ENCODE measurements around the gene MRPS31.

DNA sequence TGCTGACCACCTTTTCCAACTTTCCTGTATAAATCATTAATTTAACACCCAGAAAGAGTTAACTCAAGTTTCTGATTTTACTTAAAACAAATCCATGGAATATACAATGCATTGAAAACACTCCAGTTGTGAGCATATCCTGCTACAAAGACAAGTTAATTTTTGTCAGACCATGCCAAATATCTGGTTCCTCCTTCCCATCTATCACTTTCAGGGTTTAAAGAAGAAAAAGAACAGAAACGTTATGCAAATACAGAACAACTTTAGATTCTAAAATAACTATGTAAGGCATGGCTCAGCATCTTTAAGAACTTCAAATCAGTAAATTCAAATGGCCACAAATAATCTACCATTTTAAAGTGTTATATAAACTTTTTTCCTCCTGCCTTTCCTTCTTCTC, 14.9 kb downstream of the MRPS31 start:
- TF ChIP-seq, protein P1, sequence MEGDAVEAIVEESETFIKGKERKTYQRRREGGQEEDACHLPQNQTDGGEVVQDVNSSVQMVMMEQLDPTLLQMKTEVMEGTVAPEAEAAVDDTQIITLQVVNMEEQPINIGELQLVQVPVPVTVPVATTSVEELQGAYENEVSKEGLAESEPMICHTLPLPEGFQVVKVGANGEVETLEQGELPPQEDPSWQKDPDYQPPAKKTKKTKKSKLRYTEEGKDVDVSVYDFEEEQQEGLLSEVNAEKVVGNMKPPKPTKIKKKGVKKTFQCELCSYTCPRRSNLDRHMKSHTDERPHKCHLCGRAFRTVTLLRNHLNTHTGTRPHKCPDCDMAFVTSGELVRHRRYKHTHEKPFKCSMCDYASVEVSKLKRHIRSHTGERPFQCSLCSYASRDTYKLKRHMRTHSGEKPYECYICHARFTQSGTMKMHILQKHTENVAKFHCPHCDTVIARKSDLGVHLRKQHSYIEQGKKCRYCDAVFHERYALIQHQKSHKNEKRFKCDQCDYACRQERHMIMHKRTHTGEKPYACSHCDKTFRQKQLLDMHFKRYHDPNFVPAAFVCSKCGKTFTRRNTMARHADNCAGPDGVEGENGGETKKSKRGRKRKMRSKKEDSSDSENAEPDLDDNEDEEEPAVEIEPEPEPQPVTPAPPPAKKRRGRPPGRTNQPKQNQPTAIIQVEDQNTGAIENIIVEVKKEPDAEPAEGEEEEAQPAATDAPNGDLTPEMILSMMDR (conservative IDR thresholded peaks at IDR 0.05; ENCODE audit: low read length) = no peak
- no peak for TF ChIP-seq EZH2phosphoT487 (IDR thresholded peaks at IDR 0.05; ENCODE audit: borderline replicate concordance, low read depth, low read length)

All from OCI-LY7 (cell line).